Measurements from ENCODE around the gene LIG1.

DNA sequence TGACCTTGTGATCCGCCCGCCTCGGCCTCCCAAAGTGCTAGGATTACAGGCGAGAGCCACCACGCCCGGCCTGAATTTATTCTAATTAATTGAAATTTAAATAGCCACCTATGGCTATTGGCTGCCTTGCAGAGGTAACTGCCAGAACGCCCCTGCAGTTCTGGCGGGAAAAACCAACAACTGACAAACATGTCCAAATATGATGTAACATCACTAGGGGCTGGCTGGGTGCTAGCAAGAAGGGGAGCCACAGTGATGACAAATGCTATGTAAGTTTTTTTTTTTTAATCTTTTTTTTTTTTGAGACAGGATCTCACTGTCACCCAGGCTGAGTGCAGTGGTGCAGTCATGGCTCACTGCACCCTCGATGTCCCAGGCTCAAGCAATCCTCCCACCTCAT, 13.2 kb upstream of the LIG1 start:
- no peak for TF ChIP-seq ZNF404 (tag by site-specific recombination; IDR thresholded peaks at IDR 0.05)
- TF ChIP-seq, protein P1, sequence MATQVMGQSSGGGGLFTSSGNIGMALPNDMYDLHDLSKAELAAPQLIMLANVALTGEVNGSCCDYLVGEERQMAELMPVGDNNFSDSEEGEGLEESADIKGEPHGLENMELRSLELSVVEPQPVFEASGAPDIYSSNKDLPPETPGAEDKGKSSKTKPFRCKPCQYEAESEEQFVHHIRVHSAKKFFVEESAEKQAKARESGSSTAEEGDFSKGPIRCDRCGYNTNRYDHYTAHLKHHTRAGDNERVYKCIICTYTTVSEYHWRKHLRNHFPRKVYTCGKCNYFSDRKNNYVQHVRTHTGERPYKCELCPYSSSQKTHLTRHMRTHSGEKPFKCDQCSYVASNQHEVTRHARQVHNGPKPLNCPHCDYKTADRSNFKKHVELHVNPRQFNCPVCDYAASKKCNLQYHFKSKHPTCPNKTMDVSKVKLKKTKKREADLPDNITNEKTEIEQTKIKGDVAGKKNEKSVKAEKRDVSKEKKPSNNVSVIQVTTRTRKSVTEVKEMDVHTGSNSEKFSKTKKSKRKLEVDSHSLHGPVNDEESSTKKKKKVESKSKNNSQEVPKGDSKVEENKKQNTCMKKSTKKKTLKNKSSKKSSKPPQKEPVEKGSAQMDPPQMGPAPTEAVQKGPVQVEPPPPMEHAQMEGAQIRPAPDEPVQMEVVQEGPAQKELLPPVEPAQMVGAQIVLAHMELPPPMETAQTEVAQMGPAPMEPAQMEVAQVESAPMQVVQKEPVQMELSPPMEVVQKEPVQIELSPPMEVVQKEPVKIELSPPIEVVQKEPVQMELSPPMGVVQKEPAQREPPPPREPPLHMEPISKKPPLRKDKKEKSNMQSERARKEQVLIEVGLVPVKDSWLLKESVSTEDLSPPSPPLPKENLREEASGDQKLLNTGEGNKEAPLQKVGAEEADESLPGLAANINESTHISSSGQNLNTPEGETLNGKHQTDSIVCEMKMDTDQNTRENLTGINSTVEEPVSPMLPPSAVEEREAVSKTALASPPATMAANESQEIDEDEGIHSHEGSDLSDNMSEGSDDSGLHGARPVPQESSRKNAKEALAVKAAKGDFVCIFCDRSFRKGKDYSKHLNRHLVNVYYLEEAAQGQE (tag by site-specific recombination; IDR thresholded peaks at IDR 0.05) = no peak
